Activated naive CD8-positive, alpha-beta T cell treated with anti-CD3 and anti-CD28 coated beads for 36 hours (primary cell): ENCODE data around the gene SUSD6. TPM values are rescaled to one million over a fixed set of nuclear protein-coding genes. Genes with fewer than 3 reads are reported as not detected.

ENCODE experiments used
- DNase-seq: peaks from one replicate; pipeline ENCODE4 v3.0.0; 2021
- H3K27ac Mint-ChIP-seq: one replicate; pipeline ENCODE4 v1.8.0; 2022; ENCODE audit warnings: mild to moderate bottlenecking, moderate library complexity, mixed read lengths
- H3K27me3 Mint-ChIP-seq: one replicate; pipeline ENCODE4 v1.8.0; 2022; ENCODE audit warnings: mild to moderate bottlenecking, mixed read lengths
- H3K36me3 Mint-ChIP-seq: one replicate; pipeline ENCODE4 v1.8.0; 2021; ENCODE audit warnings: mild to moderate bottlenecking, mixed read lengths
- H3K4me1 Mint-ChIP-seq: one replicate; pipeline ENCODE4 v1.8.0; 2021; ENCODE audit warnings: mixed read lengths
- H3K4me3 Mint-ChIP-seq: one replicate; pipeline ENCODE4 v1.8.0; 2022; ENCODE audit warnings: mild to moderate bottlenecking, moderate library complexity, mixed read lengths
- H3K9me3 Mint-ChIP-seq: one replicate; pipeline ENCODE4 v1.8.0; 2022; ENCODE audit warnings: mixed read lengths
- total RNA-seq, 2 experiments: library from RNA; stranded (reverse); gene quantifications; one replicate each; pipeline ENCODE4 v1.2.3, GENCODE V29; 2021

The SUSD6 gene
- total RNA-seq, 2 experiments from 2014 or later = 26.3 TPM

GRCh38 chr14:69760810-69761209 is 149.4 kb downstream of the SUSD6 start:
- Mint-ChIP-seq H3K4me1 (peaks cover 34% of the 10 kb centered on the region), H3K36me3 (peaks cover 8% of the 10 kb centered on the region)

DNA sequence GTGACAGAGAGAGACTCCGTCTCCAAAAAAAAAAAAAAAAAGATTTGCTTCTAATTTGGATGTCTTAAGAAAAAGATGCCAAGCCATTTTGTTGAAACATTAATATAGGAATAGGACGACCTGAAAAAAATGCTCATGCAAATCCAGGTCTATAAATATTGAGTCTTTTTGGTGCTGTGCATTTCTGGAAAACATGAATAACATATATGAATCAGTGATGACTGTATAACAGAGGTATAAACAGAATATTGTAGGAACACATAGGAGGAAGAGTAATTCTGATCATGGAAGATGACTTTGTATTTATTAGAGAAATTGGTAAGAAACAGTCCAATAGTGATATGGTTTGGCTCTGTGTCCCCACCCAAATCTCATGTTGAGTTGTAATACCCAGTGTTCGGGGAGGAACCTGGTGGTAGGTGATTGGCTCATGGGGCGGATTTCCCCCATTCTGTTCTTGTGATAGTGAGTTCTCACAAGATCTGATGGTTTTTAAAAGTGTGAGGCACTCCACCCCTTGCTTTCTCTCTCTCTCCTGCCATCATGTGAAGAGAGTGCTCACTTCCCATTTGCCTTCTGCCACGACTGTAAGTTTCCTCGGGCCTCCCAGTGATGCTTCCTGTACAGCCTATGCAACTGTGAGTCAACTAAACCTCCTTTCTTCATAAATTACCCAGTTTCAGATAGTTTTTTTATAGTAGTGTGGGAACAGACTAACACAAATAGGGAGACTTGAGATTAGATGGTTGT is 152.5 kb downstream of the SUSD6 start:
- Mint-ChIP-seq H3K27me3 (peaks cover 11% of the 10 kb centered on the region), H3K4me3 (no peak overlapping the region), H3K27ac (peak overlapping the region; percentile 82), H3K9me3 (peaks cover 10% of the 10 kb centered on the region), H3K36me3 (peaks cover 28% of the 10 kb centered on the region), H3K4me1 (peaks cover 52% of the 10 kb centered on the region)
- peak; percentile 32 for DNase-seq

More at GRCh38 chr14:69760810-69761209, 149.4 kb downstream of the SUSD6 start:
- Mint-ChIP-seq H3K4me3 (no peak overlapping the region), H3K27ac (no peak overlapping the region), H3K9me3 (peaks cover 9% of the 10 kb centered on the region), H3K27me3 (no peaks in the 10 kb centered on the region)
- no peak for DNase-seq

Other genes starting within 250 kb of the SUSD6 start
- gene ERH, start 213.3 kb upstream of the SUSD6 start, total RNA-seq = 100 to 1,000 TPM; 392 to 403 TPM
- gene SLC39A9, start 212.9 kb upstream of the SUSD6 start, total RNA-seq = 10 to 100 TPM; 47.9 to 48.2 TPM
- under 1 TPM in 1 of 2 experiments, not detected in 1; 0.04 TPM for gene PLEKHD1, start 126.9 kb upstream of the SUSD6 start, total RNA-seq
- not detected for gene CCDC177, start 36.7 kb upstream of the SUSD6 start, total RNA-seq
- 100 to 1,000 TPM; 310 to 318 TPM for gene SRSF5, start 155.5 kb downstream of the SUSD6 start, total RNA-seq
- gene SLC10A1, start 185.6 kb downstream of the SUSD6 start, total RNA-seq = not detected